Measurements from ENCODE around the gene AHSP.
"Not testable (repeated sequence)": the region's sequence is repeated elsewhere in the genome, so short reads cannot be mapped to it uniquely, and the experiment has no call there.

AHSP gene, protein sequence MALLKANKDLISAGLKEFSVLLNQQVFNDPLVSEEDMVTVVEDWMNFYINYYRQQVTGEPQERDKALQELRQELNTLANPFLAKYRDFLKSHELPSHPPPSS

DNA sequence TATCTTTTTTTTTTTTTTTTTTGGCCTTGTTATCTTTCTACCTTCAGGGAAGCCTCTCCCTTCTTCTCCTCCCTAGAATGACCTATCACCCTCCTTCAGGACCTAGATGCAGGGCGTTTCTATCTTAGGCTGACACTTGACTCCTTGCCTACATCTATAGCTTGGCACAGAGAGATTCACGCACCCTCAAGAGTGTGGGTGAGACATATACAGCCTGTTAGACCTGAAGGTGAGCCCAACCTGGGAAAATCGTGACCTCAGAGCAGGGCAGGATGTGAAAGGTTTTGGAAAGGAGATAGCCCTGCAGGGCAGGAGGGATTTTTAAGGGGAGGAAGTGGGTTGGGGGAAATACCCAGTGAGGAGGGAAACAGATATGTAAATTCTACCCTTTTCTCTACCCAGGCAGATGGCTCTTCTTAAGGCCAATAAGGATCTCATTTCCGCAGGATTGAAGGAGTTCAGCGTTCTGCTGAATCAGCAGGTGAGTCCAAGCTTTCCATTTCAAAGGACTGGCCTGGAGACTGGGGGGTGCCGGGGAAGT lies at the start of gene AHSP:
Gene AHSP, plus strand, starts transcription at position 167 of the 541 bp plus-strand sequence. Its CDS starts 240 bp downstream, at position 407.
- in situ Hi-C loops (cut with MboI; ENCODE audit: low sequenced_read_pairs) = no loop called here

DNA sequence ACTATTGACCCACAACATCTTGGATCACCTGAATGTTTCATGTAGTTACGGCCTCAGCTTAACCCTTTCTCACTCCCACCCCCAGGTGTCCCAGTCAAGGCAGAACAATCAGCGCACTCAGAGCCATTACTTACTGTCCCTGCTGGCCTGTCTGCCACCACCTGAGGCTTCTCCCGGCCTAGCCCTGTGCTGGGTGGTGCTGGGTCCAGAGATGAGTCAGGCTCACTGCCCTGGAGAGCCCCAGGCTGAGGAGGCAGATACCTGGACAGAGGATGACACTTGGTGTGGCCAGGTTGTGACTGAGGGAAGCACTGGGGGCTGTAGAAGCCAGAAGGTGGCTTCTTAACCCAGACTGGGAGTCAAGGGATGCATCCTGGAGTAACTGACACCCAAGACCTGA lies 48.7 kb upstream of the AHSP start:
- in situ Hi-C loops (cut with MboI; ENCODE audit: low sequenced_read_pairs) = no loop called here

DNA sequence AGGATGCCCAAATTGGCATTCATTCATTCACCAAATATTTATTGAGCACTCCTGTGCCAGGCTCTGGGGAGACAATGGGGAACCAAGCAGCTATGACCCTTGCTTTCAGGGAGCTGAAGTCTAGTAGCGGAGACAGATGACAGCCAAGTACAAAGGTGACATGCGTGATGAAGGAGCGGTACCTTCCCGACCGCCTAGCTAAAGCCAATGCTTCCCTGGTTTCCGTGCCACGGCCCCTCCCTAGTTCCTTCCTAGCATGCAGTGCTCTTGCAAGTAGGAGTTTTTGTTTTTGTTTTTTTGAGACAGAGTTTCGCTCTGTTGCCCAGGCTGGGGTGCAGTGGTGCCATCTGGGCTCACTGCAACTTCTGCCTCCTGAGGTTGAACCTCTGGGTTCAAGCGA lies 47.9 kb upstream of the AHSP start:
- in situ Hi-C loops (cut with MboI; ENCODE audit: low sequenced_read_pairs) = no loop called here

DNA sequence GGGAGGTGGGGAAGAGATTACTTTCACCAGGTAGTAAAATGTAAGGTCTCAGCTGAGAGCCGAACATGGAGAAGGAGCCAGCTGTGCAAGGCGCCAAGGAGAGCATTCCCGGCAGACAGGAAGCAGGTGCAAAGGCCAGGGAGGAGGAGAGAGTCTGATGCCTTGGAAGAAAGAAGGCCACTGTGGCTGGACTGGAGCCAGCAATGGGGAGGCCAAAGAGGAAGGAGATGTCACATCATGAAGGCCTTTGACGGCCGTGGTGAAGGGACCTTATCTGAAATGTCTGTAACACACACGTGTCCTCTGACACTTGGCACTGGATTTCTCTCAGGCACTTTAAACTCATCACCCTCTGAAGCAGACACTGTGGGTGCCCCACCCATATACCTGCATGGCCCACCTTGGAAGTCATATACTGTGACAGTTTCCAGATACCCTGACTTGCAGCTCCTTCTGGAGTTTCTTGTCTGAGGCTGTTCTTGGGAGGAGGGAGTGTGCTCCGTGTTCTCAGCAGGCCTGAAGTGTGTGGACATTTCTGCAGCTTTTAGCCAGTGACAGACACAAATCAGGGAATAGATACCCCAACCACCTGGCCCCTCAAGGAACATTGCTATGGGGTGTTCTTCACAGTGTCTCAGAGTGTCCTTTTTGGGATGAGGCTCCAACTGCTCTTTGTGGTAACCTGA lies 46.7 kb upstream of the AHSP start:
- in situ Hi-C loops (cut with MboI; ENCODE audit: low sequenced_read_pairs) = no loop called here

DNA sequence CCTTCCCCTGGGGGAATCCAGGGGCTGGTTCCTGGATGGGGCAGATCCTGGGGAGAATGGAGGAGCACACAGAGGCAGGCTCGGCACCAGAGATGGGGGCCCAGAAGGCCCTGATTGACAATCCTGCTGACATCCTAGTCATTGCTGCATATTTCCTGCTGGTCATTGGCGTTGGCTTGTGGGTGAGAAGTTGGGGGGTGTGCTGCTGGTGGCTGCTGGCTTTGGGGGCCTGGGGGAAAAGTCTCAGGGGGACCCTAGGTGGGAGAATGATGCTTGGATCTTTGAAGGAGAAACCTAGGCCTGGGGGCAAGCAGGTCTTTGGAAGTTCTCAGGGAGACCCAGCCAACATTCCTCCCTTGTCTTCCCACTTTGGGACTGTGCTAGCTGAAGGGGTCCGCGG lies 44.6 kb upstream of the AHSP start, which contains the start of gene SLC5A2:
Gene SLC5A2, plus strand, starts transcription at position 43 of the 400 bp plus-strand sequence. Its CDS starts 14 bp downstream, at position 57.
- in situ Hi-C loops (cut with MboI; ENCODE audit: low sequenced_read_pairs) = no loop called here

DNA sequence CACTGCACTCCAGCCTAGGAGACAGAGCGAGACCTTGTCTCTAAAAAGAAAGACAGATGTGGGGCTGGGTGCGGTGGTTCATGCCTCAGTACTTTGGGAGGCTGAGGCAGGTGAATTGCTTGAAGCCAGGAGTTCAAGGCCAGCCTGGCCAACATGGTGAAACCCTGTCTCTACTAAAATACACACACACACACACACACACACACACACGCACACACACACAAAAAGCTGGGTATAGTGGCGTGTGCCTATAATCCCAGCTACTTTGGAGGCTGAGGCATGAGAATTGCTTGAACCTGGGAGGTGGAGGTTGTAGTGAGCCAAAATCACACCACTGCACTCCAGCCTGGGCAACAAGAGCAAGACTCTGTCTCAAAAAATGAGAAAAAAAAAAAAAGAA lies 43.7 kb upstream of the AHSP start:
- in situ Hi-C loops (cut with MboI; ENCODE audit: low sequenced_read_pairs) = not testable (repeated sequence)

DNA sequence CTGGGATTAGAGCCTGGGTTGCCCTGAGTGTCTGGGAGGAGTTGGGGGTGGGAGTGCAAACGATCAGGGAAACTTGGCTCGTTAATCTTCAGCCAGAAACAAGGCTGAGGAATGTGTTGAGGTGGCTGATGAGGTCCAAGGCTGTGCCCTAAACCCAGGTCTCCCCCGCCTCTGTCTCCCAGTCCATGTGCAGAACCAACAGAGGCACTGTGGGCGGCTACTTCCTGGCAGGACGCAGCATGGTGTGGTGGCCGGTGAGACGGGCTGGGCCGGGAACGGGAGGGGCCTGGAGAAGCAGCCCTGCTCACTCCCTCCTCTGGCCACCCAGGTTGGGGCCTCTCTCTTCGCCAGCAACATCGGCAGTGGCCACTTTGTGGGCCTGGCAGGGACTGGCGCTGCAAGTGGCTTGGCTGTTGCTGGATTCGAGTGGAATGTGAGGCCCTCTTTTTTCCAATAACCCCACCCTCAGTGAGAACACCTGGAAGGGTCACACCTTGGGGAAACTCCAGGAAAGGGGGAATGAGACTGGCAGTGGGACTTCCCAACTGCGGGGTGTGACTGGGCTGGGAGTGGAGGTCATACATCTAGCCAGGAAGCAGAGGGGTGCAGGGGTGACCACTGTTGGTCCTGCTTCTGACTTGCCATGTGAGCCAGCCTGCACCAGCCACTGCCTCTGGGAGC lies 43.1 kb upstream of the AHSP start:
- in situ Hi-C loops (cut with MboI; ENCODE audit: low sequenced_read_pairs) = no loop called here

DNA sequence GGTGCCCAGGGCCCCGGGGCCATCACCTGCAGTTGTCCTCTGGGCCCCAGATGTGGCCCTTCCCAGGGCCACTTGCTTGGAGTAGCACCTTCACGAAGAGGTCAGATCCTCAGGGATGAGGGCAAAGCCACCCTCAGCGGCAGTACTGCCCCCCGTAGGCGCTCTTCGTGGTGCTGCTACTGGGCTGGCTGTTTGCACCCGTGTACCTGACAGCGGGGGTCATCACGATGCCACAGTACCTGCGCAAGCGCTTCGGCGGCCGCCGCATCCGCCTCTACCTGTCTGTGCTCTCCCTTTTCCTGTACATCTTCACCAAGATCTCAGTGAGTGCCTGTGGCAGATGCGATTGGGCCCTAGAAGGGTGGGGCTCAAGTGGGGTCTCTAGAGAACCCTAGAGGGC lies 42.1 kb upstream of the AHSP start:
- in situ Hi-C loops (cut with MboI; ENCODE audit: low sequenced_read_pairs) = no loop called here

DNA sequence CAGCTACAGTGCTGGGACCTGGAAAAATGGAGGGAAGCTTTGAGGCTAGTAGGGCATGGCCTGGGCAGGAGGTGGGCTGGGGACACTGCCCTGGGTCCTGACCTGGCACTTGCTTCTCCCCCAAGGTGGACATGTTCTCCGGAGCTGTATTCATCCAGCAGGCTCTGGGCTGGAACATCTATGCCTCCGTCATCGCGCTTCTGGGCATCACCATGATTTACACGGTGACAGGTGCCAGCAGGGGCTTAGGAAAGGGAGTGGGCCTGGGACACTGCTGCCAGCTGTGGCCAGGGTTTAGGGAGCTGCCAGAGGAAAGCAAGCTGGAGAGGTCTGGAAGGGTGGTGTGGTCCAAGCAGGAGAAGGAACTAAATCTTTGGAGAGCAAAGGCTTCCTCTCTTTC lies 41.7 kb upstream of the AHSP start:
- in situ Hi-C loops (cut with MboI; ENCODE audit: low sequenced_read_pairs) = no loop called here

DNA sequence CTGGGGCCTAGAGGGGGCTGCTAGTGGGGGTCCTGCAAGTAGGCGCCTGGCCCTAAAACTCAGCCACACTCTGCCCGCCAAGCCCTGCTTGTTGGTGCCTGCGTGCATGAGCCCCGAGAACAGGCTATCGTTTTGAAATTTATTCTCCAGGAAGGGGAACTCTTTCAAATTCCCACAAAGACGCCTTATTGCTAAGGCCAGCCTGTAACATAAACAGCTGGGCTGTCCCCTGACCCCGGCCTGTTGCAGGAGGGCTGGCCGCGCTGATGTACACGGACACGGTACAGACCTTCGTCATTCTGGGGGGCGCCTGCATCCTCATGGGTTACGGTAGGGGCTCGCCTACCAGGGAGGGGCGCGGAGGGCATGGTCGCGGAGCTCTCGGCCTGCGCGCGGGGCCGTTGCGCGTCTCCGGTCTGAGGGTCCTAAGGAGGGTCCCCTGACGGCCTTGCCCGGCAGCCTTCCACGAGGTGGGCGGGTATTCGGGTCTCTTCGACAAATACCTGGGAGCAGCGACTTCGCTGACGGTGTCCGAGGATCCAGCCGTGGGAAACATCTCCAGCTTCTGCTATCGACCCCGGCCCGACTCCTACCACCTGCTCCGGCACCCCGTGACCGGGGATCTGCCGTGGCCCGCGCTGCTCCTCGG lies 40.5 kb upstream of the AHSP start:
- in situ Hi-C loops (cut with MboI; ENCODE audit: low sequenced_read_pairs) = no loop called here

DNA sequence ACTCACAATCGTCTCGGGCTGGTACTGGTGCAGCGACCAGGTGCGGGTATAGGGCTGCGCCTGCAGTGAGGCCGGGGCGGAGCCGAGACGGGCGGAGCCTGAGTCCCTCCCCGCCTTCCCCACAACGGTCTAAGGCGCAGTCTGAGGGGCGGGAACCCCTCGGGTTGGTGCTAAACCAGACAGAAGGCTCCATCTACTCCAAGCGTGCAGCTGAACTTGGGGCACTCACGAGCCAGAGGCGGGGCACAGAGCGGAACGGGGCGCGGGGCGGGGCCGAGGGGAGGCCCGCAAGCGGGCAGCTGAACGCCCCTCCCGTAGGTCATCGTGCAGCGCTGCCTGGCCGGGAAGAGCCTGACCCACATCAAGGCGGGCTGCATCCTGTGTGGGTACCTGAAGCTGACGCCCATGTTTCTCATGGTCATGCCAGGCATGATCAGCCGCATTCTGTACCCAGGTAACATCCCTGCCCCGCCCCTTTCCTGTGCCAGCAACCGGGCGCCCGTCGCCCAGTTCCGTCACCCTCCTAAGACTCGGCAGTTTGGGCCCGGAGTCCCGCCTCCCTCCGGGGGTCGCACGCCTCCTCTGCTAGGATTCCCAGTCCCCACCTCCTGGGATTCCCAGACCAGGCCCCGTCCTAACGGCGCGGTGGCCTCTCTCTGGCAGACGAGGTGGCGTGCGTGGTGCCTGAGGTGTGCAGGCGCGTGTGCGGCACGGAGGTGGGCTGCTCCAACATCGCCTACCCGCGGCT lies 39.8 kb upstream of the AHSP start:
- in situ Hi-C loops (cut with MboI; ENCODE audit: low sequenced_read_pairs) = no loop called here

DNA sequence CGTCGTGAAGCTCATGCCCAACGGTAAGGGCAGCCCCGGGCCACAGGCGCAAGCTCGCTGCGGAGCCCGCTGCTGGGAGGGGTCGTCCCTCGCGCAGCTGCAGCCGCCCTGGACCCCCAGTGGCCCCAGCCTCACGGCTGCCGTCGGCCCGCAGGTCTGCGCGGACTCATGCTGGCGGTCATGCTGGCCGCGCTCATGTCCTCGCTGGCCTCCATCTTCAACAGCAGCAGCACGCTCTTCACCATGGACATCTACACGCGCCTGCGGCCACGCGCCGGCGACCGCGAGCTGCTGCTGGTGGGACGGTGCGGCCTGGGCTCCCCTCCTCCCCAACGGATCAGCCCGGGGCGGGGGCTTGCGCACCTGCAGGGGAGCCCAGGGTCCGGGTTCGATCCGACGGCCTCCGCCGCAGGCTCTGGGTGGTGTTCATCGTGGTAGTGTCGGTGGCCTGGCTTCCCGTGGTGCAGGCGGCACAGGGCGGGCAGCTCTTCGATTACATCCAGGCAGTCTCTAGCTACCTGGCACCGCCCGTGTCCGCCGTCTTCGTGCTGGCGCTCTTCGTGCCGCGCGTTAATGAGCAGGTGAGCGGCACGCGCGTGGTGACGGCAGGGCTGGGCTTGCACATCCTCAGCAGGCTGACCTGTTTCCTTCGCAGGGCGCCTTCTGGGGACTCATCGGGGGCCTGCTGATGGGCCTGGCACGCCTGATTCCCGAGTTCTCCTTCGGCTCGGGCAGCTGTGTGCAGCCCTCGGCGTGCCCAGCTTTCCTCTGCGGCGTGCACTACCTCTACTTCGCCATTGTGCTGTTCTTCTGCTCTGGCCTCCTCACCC lies 39.0 kb upstream of the AHSP start:
- in situ Hi-C loops (cut with MboI; ENCODE audit: low sequenced_read_pairs) = no loop called here

DNA sequence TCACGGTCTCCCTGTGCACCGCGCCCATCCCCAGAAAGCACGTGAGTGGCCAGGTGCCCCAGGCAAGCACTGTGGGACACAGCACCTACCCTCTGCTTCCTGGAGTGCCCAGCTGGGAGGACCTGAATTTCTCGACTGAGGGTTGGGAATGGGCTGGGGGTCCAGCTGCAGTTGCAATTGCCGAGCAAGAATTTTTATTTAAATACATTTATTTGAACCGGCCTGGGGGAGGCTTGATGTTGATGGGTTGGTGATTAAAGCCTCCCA lies 38.5 kb upstream of the AHSP start:
- in situ Hi-C loops (cut with MboI; ENCODE audit: low sequenced_read_pairs) = no loop called here

DNA sequence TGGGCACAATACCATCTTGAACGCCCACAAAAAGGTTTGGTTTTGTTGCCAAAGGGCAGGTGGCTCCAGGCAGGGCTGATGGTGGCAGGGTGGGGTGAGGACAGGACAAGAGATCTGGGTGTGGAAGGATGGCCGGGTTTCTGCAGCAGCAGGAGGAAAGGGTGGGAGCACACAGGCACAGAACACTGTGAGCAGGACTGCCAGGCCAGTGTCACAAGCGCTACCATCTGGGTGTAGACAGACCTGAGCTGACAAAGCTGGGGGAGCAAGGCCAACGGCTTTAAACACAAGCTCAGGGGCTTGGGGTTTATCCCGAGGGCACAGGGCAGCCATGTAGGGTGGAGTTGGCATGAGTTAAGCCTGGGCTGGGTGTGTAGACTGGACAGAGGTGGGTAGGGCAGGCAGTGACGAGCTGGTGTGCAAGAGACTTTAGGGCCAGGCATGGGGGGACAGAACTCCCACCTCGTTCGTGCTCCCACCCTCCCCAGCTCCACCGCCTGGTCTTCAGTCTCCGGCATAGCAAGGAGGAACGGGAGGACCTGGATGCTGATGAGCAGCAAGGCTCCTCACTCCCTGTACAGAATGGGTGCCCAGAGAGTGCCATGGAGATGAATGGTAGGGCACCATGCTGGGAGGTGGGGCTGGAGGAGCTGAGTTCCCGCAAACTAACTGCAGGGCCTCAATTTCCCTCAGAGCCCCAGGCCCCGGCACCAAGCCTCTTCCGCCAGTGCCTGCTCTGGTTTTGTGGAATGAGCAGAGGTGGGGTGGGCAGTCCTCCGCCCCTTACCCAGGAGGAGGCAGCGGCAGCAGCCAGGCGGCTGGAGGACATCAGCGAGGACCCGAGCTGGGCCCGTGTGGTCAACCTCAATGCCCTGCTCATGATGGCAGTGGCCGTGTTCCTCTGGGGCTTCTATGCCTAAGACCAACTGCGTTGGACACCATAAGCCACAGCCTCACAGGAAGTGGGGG lies 37.8 kb upstream of the AHSP start:
- in situ Hi-C loops (cut with MboI; ENCODE audit: low sequenced_read_pairs) = no loop called here

DNA sequence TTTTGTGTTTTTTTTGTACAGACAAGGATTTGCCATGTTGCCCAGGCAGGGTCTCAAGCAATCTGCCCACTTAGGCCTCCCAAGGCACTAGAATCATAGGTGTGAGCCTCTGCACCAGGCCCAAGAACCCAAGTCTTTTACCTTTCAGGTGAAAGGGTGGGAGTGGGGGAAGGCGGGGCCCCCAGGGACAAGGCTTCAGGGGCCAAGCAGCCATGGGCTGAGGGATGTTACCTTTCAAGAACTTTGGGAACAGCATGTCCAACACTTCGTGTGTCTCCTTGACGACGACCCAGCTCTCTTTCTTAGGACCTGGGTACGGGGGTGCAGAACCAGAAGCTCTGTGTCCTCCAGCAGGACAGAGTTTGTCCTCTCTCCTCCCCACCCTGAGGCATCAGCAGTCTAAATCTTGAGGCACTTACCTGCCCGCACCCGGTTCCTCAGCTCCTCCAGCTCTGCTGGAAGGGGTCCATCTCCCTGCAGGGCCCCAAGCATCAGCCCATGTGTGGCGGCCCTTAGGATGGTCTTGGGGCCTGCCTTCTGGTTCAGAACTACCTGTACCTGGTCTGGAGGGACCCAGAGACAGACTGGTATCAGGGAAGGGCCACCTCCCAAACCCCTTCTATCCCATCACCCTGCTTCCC lies 35.8 kb upstream of the AHSP start:
- in situ Hi-C loops (cut with MboI; ENCODE audit: low sequenced_read_pairs) = no loop called here

DNA sequence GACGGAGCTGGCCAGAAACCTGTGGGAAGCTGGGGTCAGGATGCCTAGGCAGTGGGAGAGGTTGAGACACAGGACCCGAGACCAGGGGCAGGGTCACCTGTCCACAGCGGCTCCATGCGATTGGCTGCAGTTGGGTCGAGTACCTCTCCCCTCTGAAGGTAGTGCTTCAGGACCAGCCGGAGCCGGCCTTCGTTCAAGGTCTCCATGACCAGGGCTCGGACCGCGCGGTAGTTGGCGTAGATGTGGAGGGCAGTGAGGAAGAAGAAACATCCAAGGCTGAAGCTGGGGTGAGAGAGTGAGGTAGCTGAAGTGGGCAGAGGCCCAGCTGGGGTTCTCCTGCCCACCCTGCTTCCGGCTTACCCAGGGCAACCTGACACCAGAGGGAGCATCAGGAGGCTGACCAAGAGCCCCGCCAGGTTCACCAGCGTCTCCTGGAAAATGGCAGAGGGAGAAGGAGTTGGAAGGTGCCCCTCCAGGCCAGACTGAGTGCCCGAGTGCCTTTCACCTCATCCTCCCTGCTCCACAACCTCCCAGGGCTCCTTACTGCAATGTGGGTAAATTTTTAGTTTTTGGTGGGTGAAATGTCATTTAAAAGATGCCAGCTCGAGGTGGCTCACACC lies 34.1 kb upstream of the AHSP start:
- in situ Hi-C loops (cut with MboI; ENCODE audit: low sequenced_read_pairs) = no loop called here

DNA sequence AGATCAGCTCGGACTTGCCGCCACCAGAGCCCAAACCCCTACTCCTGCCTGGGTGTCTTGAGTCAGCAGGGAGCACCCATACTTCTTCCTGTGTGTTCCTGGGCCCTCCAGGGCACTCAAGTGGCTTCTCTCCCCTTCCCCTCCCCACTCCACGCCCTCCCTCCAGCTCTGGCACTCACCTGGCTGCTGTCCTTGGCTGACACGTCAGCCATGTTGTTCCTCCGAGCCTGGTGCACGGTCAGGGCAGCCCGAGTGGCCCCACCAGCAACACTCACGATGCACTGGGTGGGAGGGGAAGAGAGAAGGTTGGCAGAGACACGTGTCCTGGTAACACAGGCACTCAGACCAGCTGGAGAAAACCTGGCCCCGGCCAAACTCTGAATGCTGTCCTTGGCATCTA lies 31.0 kb upstream of the AHSP start:
- in situ Hi-C loops (cut with MboI; ENCODE audit: low sequenced_read_pairs) = no loop called here

DNA sequence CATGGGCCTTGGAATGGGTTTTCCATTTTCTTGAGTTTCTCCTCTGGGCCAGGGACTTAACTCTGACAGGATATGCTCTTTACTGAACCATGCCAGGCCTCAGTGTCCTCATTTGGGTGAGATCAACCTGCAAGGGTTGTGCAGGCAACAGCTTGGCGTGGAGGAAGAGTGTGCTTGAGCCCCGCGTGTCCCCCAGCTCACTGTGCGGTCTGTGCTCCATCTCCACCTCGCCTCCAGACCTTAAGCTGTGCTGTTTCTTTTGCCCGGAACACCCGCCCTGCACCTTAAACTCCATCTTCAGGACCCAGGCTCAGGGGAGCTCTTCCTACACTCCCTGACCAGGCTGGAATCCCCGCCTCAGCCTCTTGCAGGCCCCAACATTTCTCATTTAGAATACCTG lies 29.2 kb upstream of the AHSP start:
- in situ Hi-C loops (cut with MboI; ENCODE audit: low sequenced_read_pairs) = no loop called here
